Activated T-cell treated with anti-CD3 and anti-CD28 coated beads for 24 hours (primary cell): Measurements from ENCODE around the gene PILRB.
"Not testable (repeated sequence)": the region's sequence is repeated elsewhere in the genome, so short reads cannot be mapped to it uniquely, and the experiment has no call there.

Source experiments
- DNase-seq: peaks from one replicate; pipeline ENCODE4 v3.0.0-alpha.2; 2020; ENCODE audit warnings: low read depth

PILRB gene

GRCh38 chr7:100358027-100358856, at the start of gene PILRB:
PILRB (plus strand) TSS chr7:100358117; CDS start chr7:100358303, 186 bp downstream.
- no peak for DNase-seq

DNA sequence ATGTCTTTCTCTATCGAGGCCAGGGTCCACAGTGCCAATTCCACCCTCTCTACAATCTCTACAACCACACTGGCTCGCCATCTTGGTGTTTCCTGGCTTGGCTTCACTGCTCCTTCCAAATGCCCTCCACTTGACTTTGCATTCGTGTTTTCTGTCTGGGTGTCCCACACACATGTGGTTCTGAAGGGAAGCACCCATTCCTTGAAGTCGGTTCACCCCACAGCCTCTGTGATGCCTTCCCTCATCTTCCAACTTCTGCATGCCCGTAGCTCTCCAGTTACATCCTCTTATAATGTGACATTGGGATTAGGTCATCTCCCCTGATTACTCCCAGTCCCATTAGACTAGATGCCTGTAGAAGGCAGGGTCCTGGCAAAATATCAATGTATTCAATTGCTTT, 39.6 kb upstream of the PILRB start:
- not testable (repeated sequence) for DNase-seq

GRCh38 chr7:100321648-100322047, 36.3 kb upstream of the PILRB start:
- not testable (repeated sequence) for DNase-seq

DNA sequence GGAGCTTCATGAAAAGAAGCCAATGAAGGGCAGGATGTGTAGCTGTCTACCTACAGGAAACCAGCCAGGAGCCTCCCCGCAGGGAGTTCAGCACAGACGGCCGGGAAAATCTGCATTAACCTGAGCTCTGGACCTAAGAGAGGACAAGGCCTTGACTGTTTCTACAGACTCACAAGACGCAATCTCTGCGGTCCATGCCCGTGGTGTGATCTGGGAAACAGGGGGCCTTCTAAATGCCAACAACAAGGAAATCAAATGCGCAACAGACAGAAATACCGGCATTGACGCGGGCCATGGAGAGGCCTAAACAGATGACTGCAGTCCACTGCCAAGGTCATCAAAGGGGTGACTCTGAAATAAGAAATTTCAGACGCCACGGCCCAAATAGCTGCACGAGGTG, 33.7 kb upstream of the PILRB start:
- not testable (repeated sequence) for DNase-seq

- DNase-seq: not testable (repeated sequence)
Measured at GRCh38 chr7:100325671-100326070, 32.2 kb upstream of the PILRB start.

DNA sequence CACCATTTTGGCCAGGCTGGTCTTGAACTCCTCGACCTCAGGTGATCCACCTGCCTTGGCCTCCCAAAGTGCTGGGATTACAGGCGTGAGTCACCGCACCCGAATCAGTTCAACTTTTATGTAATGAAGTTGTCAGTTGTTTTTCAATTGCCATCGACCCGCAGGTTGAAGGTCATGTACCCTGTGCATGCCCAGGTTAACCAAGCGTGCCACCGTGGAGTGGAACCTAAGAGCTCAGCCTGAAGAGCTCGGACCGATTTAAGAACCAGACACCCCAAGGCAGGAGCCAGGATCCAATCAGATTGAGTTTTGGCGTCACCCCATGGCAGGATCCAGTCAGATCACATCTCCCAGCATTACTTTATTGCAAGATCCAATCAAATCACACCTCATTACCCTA, 31.0 kb upstream of the PILRB start:
- DNase-seq: not testable (repeated sequence)

DNA sequence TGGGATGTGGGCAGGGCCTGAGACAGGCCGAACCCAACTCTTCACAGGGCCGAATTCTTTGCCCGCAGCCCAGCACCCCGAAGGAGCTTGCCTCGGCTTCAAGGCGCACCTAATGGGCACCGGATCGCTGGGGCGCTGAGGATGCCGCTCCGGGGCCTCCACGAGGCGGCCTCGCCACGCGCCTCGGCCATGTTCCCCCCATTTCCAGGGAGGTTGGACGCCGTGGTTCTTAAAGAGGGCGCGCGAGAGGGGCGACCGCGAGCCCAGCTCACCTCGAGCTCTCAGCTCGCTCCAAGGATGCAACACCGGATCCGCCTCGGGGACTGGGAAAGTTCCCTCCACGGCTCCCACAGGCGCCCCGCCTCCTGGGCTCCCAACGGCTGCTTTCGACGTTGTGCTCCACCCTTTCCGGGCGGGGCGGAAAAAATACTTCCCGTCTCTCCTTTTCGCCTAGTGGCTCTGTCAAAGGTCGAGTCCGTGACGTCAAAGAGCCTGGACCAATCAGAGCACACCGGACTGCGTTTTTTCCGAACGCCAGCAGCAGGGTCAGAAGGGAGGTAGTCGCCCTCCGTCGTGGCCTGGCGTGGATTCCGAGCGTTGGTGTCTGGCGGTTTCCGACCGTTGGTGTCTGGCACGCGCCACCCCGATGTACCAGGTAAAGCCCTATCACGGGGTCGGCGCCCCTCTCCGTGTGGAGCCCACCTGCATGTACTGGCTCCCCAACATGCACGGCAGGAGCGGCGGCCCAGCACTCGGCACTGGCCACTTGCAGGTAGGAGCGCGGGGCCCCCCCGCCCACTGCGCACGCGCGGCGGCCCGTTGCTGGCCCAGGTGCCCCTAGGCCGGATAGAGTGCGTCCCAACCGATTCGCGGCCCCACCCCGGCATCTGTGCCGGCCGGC, 22.1 kb upstream of the PILRB start:
- DNase-seq: peak; percentile 78

DNA sequence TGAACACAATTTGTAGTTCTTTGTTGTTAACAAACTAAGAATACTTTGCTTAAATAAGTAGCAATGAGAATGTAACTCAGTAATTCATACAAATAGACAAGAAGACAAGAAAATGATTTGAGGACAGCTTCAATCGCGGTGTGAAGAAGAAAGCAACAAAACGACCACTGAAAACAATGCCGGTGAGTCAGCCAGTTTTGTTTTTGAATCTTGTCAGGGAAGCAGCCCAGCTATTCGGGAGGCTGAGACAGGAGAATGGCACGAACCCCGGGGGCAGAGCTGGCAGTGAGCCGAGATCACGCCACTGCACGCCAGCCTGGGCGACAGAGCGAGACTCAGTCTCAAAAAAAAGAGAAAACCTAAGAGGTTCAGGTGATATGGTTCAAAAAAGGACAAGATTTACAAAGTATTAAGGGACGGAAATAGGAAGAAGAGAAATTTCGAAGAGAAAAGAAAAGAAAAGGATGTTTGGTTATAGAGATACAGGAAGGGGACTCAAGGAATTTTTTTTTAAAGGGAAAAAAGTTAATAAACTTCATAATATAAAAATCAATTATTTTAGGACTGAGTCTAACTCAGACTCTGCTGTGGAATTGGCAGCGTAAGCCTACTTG, 19.7 kb upstream of the PILRB start:
- DNase-seq: not testable (repeated sequence)

GRCh38 chr7:100341286-100341685, 16.6 kb upstream of the PILRB start:
- not testable (repeated sequence) for DNase-seq

- no peak for DNase-seq
Measured at GRCh38 chr7:100342765-100343164, 15.2 kb upstream of the PILRB start.

DNA sequence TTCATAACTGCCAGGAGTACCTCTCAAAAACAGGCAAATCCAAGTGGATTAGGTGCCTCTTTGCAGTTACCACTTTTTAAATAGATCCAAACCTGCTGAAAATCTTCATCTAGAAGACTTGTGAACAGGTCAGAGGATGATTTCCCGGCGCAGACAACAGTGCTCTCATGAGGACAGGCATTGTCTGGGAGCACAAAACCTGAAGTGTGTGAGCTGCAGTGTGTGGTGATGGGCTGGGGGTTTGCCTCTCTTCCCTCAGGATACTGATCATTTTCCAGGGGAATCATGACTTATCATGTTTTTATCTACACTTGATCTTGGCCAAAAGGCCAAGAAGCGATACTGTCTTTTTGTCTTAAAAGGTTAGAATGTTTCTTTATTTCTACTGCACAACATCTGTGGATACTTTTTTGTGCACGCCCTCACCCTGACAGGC, 13.8 kb upstream of the PILRB start:
- DNase-seq: not testable (repeated sequence)

- DNase-seq: peak; percentile 70
Measured at GRCh38 chr7:100344560-100345287, 13.2 kb upstream of the PILRB start.

DNA sequence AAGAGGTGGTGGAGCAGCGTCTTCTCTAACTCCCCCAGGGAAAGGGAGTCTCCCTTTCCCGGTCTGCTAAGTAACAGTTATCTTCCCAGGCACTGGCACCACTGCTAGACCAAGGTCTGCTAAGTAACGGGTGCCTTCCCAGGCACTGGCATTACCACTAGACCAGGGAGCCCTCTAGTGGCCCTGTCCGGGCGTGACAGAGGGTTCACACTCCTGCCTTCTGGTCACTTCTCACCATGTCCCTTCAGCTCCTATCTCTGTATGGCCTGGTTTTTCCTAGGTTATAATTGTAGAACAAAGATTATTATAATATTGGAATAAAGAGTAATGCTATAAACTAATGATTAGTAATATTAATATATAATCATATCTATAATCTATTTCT, 12.6 kb upstream of the PILRB start:
- DNase-seq: peak; percentile 48

DNA sequence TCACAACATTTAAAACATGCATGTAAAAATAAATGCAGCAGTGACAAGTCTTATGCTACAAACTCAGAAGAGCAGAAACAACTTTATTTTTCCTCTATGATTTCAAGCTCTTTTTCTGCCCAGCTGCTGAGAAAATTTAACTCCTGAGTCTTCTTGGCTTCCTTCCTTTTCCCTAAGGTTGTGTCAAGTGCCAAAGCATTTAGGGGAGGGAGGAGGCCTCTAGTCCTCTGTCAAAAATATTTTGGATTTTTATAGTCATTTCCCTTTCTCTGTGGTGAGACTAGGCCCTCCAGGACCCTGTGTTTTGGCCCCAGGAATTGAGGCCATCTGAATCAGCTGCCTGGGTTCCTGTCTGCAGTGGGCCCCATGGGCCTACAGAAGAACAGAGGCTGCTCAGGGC, 11.0 kb upstream of the PILRB start:
- DNase-seq: no peak

DNA sequence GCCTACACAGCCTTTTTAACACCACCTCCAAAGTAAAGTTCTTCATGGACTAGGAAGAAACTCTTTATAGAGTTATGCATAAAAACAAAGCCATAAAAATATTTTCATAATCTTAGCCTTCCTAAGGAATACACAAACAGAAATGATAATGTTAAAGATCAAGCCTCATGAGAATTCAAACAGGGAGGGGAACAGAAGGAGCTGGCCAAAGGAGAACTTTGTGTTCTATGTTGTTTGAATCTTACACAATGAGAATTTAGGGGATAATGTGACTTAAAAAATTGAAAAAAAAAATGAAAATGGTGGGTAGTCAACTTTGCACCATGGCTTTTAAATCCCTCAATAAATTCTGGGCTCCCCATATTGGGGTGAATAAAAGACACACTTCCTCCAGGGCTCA, 9.1 kb upstream of the PILRB start:
- DNase-seq: no peak

GRCh38 chr7:100349757-100350156, 8.2 kb upstream of the PILRB start:
- no peak for DNase-seq

- no peak for DNase-seq
Measured at GRCh38 chr7:100351657-100352058, 6.3 kb upstream of the PILRB start.

DNA sequence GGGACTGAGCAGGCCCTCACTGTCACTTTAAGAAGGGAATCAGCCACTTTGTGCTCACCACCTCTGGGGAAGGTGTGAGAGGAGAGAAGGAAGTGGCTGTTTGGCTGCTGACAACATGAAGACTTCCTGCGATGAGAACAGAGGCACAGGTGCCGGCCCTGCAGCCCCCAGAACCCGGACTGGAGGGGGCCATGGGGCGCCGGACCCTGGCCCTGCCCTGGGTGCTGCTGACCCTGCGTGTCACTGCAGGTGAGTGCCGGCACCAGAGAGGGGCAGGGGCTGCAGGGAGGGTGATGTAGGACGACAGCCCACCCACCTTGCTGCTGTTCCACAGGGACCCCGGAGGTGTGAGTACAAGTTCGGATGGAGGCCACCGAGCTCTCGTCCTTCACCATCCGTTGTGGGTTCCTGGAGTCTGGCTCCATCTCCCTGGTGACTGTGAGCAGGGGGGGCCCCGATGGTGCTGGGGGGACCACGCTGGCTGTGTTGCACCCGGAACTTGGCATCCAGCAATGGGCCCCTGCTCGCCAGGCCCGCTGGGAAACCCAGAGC, 5.6 kb upstream of the PILRB start:
- DNase-seq: not testable (repeated sequence)

- DNase-seq: no peak
Measured at GRCh38 chr7:100352984-100353684, 4.8 kb upstream of the PILRB start.

DNA sequence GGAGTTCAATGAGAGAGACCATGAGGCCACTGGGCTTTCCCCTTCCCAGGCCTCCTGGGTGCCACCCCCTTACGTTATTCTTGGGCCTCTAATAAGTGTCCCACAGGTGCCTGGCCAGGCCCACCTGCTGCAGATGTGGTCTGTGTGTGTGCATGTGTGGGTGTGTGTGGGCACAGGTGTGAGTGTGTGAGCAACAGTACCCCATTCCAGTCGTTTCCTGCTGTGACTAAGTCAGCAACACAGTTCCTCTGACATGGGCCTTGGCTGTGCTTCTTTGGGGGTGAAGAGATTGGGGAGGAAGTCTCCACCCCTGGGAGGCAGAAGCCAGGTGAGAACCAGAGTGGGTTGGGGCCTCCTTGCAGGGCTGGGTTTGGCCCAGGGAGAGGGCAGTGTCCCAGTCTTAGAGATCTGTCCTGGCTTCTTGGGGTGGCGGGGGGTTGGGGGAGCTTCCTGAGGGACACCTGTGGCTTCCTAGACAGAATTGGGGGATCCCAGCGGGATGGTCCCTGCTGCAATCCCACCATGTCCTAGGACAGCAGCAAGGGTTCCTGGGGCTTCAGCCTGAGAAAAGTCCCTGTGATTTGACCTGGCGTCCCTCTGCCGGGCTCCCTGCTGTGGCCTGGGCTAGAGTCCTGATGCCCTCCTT, 4.1 kb upstream of the PILRB start:
- no peak for DNase-seq
